Measurements from ENCODE around the gene KRT10.
A peak's percentile ranks its signal among the peaks of the same experiment; 100 is the strongest.
"Not testable (repeated sequence)": the region's sequence is repeated elsewhere in the genome, so short reads cannot be mapped to it uniquely, and the experiment has no call there.

Gene KRT10

DNA sequence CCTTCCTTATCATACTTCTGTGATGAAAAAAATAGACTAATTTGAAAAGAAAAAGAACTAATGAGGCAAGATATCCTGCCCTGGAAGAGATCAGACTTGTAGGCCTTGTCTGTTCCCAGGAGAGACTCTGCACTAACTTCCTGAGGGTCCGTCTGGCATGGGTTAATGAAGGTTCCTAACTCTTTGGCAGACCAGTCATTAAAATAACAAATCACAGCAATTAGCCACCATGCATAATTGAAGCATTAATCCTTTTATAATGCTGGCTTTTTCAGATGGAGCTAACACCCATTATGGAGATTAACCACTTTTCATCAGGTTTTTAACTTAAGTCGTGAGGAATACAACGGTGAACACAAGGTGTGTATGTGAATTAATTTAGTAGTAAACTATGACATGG lies 10.4 kb upstream of the KRT10 start:
- no peak for DNase-seq

DNA sequence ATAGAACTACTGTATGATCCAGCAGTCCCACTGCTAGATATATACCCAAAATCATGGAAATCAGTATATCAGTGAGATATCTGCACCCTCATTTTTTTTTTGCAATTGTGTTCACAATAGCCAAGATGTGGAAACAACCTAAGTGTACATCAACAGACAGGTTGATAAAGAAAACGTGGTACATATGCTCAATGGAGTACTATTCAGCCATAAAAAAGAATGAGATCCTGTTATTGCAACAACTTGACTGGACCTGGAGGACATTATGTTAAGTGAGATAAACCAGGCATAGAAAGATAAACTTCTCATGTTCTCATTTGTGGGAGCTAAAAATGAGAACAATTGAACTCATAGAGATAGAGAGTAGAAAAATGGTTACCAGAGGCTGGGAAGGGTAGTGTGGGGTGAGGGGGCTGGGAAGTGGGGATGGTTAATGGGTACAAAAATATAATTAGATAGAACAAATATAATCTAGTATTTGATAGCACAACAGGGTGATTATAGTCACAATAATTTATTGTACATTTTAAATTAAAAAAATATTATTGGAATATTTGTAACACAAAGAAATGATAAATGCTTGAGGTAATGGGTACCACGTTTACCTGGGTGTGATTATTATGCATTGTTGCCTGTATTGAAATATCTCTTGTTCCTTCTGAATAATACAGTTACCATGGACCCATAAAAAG lies 7.8 kb upstream of the KRT10 start:
- no peak for DNase-seq

DNA sequence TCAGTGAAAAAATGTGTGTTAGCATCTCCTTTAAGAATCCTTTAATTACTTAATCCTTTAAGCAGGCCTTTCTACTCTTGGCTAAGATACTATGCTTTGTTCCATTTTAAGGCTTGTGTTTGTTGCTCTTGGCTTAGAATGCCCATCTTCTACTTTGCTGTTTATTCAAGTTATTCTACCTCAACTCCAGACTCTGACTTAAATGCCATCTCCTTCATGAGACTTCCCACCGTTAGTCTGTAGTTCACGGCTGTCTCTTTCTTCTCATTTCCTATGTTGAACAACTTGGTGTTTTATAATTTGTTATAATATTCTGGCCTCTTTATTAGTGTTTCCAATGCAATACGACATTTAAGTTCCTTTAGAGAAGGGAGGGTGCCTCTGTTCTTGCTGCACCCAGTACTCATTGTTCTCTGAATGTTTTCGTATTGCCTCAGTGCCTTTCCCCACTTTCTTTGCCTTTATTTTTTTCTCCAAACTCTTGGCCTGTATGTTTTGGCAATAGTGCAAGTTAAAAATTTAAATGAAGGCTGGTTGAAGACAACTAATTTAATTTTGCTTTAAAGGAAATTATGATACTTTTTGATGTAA lies 6.1 kb upstream of the KRT10 start:
- no peak for DNase-seq

DNA sequence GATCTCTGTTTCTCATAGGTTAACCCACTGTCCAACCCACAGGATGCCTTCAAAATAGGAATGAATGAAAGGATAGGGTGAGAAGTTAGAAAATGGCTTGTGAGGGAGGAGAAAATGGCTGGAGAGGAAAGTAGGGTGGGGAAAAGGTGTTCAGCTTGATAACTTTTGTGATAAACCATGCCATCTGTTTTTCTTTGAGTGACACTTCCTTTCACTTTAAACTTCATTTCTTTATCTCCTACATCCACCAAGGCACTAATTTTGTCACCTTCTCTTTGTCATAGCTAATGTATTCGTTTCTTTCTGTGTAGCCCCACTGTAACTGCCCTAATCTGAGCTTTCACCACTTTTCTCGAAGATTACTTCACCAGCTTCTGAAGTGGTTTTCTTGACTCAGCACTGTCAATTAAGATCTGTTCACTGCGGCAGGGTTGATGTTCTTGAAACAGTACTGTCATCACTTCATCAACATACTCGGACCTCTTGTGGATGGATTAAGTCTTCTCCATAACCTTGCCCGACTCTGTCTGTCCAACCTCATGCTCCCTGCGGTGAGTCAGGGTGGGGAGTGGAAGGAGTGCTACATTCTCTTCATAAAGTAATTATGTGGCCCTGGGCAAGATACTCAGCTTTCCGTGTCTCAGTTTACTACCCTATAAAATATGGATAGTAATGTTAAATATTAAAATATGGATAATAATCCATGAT lies 5.5 kb upstream of the KRT10 start:
- no peak for DNase-seq

DNA sequence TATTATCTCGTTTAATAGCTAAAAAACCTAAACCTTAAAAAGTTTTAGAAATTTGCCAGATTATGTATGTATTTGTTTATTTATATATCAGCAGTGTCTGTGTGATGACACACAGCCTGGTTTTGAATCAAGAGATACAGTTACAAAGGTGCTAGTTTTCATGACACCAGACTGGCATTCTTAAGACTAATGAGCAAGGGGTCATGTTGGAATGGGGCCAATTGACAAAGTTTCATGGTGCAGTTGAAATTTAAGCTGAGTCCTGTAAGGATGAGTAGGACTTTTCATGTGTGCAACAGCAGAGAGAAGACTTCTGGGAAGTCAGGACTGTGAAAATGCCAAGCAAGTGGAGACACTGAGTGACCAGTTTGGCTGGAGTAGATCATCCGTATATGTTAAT lies 3.2 kb upstream of the KRT10 start:
- no peak for DNase-seq

DNA sequence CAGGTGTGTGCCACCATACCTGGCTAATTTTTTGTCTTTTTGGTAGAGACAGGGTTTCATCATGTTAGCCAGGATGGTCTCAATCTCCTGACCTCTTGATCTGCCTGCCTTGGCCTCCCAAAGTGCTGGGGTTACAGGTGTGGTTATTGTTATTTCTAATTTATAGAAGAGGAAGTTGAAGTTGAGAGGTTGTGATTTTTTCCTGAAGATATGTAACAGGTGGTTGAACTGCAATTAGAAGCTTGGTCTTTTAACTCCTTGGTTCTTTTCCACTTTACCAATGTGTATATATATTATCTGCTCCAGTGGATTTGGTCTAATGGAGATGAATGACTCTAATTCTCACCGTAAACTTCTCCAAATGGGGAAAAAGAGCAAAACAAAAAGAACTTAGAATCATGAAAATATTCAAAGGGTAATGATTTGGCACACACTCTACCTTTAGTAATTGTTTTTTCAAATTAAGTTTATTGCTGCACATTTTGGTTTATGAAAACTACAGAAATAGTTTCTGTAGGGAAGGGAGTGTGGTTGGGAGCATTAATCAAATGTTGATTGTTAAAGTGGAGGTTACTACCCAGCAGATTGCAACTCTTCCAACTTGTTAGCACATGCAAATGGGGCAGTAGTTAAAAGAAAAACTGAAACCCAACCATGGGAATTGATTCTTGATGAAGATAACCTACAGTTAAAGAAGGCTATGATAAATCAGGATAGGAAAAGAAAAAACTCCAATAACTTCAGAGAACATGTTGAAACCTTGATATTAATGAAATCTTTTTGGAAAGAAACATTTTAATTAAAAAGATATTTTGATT lies 1.8 kb upstream of the KRT10 start:
- DNase-seq, result no peak

DNA sequence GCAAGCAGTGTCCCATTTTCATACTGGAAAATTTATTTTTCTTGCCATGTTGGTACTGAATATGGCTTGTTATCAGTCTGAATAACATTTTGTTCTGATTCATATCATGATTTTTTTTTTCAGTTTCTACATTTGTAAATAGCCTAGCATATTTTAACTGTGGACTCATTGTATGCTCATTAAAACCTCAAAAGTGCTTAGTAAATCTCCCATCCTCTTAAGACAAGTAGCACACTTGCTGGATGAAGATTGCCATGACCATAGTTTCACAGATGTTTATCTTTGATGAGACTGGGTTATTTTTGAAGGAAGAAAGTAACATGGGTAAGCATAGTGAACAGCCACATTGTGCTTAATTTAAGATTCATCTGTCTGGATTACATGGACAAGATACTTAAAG lies 878 bp downstream of the KRT10 start:
- DNase-seq, result no peak

DNA sequence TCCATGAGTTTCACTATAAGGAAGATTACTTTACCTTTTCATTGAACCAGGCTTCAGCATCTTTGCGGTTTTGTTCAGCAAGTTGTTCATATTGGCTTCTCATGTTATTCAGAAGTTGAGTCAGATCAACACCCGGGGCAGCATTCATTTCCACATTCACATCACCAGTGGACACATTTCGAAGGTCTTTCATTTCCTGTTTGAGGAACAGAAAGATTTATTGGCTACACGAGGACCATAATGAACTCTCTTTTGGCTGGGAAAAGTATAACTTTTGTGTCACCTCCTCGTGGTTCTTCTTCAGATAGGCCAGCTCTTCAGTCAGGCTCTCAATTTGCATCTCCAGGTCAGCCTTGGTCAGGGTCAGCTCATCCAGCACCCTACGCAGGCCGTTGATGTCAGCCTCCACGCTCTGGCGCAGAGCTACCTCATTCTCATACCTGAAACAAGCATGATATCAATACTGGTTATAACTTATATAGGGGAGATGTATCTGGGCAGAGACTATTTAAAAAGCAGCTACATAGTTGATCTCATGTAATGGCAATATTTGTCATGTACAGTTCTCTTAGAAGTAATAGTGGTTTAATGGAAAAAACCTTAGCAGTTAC lies 2.1 kb downstream of the KRT10 start:
- DNase-seq, result no peak

DNA sequence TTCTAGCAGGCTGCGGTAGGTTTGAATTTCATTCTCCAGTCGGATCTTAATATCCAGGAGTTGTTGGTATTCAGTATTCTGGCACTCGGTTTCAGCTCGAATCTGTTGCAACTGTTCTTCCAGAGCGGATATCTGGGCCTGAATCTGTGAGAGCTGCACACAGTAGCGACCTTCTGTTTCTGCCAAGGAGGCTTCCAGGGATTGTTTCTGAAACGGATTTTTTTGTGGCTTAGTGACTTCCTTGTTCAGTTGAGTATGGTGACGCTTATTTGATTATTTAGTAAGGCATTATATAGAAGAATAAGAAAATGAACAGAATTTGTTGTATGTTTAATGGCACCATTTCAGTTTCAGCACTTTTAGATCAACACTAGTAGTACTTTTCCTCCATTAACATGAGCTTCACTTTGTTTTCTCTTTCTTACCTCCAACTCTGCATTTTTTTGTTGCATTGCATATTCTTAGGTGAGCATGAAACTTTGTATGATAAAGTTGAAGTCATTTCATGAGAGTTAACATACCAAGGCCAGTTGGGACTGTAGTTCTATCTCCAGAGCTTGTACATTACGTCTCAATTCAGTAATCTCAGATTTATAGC lies 2.8 kb downstream of the KRT10 start:
- peak in 1 of 14 donors; percentile 13 for DNase-seq

DNA sequence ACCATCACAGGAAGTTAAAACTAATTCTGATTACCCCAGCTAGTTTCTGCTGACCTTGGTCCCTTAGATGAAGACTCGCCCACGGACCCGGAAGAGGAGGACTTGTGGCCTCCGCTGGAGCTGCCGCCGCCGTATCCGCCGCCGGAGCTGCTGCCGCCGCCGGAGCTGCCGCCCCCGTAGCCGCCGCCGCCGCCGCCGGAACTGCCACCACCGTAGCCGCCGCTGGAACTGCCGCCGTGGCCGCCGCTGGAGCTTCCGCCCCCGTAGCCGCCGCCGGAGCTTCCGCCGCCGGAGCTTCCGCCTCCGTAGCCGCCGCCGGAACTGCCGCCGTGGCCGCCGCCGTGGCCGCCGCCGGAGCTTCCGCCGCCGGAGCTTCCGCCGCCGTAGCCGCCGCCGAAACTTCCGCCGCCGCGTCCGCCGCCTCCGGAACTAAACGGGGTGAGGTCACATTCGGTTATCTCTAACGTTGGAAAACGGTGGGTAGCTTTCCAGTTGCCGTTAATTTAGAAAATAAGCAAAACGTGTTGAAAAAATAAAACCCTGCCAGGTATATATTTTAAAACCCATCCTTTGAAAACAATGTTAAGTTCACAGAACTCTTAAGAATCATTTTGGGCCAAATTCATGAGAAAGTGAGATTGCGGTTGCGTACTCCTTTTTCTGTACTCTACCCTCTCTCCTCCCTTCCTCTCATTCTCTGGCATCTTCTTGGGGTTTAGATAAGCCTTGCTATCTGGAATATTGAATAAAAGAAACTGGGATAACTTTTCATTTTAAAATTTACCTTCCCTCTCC lies 3.5 kb downstream of the KRT10 start:
- peak; percentile 4 to 86 (median 61) for DNase-seq

DNA sequence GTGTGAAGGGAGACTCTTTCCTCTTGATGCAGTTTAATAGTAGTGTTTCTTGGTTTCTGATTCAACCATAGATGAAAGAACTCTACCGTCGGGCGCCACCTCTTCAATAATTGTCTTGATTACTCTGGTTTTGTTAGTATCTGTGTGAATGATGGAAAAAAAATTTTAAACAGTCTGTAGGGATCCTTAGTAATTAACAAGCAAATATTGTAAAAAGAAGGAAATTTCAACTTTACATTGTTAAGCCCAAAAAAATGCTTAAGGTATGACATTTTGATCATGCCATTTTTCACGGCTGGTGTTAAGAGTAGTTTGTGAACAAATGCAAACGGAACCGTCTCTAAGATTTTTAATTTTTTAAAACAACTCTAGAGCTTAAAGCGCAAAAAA lies 4.1 kb downstream of the KRT10 start:
- peak in 1 of 14 donors; percentile 13 for DNase-seq

DNA sequence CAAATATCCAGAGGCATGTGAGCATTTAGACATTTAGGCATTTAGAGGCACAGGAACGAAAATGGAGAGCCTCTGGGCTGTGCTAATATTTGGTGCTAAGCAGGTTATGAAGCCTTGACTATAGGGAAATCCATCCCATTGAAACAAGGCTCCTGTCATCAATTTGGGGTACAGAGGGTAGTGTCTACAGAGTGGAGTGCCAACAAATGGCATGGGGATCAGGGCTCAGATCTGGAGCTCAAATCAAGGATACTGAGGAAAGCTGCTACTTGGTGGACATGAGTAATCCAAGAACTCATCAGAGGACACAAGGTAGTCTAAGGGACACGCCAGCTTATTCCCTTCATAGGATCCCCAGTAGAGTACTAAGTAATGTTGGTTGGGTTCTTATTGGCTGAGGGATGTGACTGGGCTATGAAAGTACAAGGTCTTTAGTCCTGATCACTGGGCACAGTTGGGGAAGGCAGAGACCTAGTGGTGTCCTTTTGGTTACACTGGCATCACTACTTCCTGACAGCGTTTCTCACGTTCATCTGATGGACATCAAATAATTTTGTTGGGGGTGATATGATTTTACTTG lies 5.2 kb downstream of the KRT10 start:
- no peak for DNase-seq

DNA sequence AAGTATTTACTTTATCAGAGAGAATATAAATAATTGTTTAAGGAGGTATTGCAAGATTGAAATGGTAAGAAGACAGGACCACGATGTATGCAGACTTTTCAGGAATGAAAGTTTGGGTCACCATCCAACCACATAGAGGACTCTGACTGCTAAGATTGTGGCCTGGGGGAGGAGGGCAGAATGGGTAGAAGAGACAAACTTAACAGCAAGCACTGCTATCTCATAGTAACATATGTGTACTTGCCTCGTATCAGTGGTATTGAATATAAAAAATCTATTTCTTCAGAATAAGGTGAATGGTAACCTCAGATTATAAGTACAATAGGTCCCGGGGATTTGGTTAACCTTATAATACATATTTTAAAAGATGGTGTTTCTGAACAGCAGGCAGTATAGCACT lies 5.8 kb downstream of the KRT10 start:
- DNase-seq, result no peak

DNA sequence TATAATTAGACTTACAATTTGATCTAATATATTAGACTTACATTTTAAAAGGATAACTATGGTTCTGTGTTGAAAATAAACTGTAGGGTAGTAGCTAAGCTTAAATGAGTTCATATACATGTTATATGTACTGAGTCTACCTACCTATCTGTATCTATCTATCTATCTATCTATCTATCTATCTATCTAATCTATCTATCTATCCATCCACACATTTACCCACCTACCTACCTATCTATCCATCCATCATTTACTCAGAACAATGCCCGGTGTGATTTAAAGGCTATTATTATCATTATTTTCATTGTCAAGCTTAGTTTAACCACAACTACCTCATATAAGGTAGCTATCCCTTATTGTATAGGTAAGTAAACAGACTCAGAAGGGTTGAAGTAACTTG lies 7.0 kb downstream of the KRT10 start:
- DNase-seq, result no peak

DNA sequence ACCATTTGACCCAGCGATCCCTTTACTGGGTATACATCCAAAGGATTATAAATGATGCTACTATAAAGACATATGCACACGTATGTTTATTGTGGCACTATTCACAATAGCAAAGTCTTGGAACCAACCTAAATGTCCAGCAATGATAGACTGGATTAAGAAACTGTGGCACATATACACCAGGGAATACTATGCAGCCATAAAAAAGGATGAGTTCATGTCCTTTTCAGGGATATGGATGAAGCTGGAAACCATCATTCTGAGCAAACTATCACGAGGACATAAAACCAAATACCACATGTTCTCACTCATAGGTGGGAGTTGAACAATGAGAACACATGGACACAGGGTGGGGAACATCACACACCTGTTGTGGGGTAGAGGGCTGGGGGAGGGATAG lies 7.8 kb downstream of the KRT10 start:
- not testable (repeated sequence) for DNase-seq

DNA sequence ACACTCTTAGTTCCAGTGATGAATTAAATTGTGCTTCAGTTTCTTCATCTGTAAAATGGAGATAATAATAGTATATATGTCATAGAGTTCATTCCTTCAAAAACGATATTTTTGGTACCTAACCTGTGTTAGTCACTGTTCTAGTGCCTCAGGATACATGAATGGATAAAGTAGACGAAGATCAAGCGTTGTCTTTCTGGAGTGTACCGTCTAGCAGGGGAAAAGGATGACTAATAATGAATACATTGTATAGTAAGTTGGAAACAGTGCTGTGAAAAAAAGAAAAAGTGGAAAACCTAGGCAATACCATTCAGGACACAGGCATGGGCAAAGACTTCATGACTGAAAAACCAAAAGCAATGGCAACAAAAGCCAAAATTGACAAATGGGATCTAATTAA lies 8.6 kb downstream of the KRT10 start:
- DNase-seq, result no peak

DNA sequence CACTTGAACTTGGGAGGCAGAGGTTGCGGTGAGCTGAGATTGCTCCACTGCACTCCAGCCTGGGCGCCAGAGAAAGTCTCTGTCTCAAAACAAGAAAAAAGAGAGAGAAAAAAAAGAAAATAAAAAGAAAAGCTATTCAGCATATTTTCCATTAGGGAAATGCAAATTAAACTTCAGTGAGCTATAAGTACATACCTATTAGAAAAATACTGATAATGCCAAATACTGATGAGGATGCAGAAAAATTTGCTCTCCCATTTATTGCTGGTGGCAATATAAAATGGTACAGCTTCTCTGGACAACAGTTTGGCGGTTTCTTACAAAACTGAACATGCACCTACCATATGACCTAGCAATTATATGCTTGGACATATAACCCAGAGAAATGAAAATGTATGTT lies 9.8 kb downstream of the KRT10 start:
- DNase-seq, result no peak

DNA sequence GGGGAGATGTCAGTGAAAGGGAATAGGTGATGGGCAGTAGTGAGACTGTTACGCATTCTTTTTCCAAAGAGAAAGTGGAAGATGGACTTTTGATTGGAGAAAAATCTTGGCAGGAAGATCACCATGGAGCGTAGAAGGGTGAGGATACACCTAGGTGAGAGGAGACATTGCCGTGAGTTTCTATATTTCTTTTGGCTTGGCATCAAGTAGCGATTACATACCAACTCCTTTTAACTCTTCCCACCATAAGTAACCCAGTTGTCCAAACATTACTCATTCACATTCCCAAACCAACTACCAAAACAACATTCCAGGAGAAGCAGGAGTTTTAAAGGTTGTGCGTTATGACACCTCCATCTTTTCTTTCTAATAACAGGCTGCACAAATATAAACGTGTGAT lies 11.9 kb downstream of the KRT10 start:
- no peak for DNase-seq

DNA sequence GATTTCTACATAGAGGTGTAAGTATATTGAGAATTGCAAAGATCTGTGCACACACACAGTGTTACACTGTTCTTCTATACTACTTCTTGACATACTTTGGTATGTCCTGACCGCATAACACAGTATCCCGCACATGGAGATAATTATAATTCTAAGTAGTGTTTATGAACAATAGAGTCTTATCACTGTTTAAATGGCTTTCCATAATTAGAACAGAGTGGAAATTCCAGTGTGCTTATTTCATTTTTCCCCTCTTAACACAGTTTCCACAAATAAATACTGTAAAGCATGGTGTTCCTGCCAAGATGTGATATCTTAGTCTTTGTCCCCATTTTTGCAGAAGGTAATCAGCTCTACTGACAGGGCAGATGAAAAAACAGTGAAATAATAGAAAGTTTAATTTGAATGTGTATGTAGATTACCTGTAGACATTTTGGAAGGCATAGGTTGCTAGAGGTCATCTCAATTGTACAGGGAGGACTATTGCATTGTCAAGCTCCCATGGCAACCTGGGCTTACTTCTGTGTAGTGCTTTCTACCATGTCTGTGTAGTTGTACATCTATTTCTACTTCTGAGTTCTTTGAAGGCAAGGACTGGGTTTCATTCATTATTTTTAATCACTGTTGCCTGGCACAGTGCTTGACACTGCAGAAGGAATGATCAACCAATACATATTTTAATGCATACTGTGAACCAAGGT lies 12.5 kb downstream of the KRT10 start:
- no peak for DNase-seq

DNA sequence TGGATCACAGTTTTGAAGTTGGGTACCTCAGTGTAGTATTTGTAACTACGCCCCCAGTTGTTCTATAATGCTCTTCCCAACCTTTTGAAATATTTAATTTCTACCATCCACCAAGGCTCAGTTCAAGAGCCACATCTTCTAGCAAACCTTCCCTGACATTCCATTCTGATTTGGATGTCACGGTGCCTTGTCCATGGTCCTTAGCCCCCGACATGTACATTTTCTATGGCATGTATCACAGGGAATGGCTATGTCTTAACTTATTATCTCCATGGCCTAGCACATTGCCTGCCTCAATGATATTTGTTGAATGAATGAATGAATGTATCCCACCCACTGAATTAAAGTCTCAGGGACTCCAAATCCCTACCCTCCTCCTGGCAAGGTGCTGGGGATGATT lies 16.3 kb downstream of the KRT10 start:
- DNase-seq, result no peak

Data from C1 segment of cervical spinal cord (tissue), 14 donors.